ENCODE results near the gene ARHGEF9. TPM values are rescaled to one million over a fixed set of nuclear protein-coding genes. Genes with fewer than 3 reads are reported as not detected.

ARHGEF9 gene
- total and polyA plus RNA-seq, 2 of the 8 experiments (the other 6 are each of a cell fraction or from before 2014, with no cell fraction given): 28.7 to 31.8 TPM

- TF ChIP-seq KDM4A (IDR thresholded peaks at IDR 0.05; ENCODE audit: low read depth, low read length, severe bottlenecking) (no peak), RAD21 (IDR thresholded peaks at IDR 0.05 in 1 of 2, conservative IDR thresholded peaks at IDR 0.05 in 1 of 2; ENCODE audit: low read depth in 2 of 2, low read length in 2 of 2) (0 out of 4 replicates have a peak, but pooled peaks of 1 of the 2 experiments have one; percentile 5), SRF (IDR thresholded peaks at IDR 0.05; ENCODE audit: low read depth, low read length) (no peak), TBP (IDR thresholded peaks at IDR 0.05; ENCODE audit: low read depth, low read length) (0 out of 2 replicates have a peak, but pooled peaks have one; percentile 40), POLR2A (IDR thresholded peaks at IDR 0.05; ENCODE audit: control extremely low read depth in 1 of 2, low read depth in 2 of 2, low read length in 2 of 2) (peak in 1 of 2 experiments; percentile 60; a peak in 1 of 3 replicates), TCF12 (IDR thresholded peaks at IDR 0.05; ENCODE audit: low read depth, low read length) (no peak), CTBP2 (IDR thresholded peaks at IDR 0.05; ENCODE audit: borderline replicate concordance, insufficient read depth, insufficient read length, low read length) (peak; percentile 3), EP300 (IDR thresholded peaks at IDR 0.05; ENCODE audit: borderline replicate concordance in 1 of 2, low read depth in 2 of 2, low read length in 2 of 2) (no peak), SIX5 (IDR thresholded peaks at IDR 0.05; ENCODE audit: low read depth, low read length) (no peak), SUZ12 (IDR thresholded peaks at IDR 0.05; ENCODE audit: low read length) (no peak), TAF1 (IDR thresholded peaks at IDR 0.05; ENCODE audit: low read depth, low read length) (peak; percentile 47; the same call in 1 of the 2 replicates), SIRT6 (IDR thresholded peaks at IDR 0.05; ENCODE audit: low read length) (no peak), ASH2L (IDR thresholded peaks at IDR 0.05; ENCODE audit: low read length) (peak; percentile 75), RFX5 (IDR thresholded peaks at IDR 0.05; ENCODE audit: borderline replicate concordance, low read depth, low read length) (no peak), SIN3A (conservative IDR thresholded peaks at IDR 0.05 in 1 of 2, IDR thresholded peaks at IDR 0.05 in 1 of 2; ENCODE audit: low read depth in 1 of 2, low read length in 2 of 2) (0 out of 4 replicates have a peak, but pooled peaks of 1 of the 2 experiments have one; percentile 17), PHF8 (conservative IDR thresholded peaks at IDR 0.05; ENCODE audit: low read depth, low read length) (peak; percentile 43; the same call in 1 of the 2 replicates)
Measured at GRCh38 chrX:63784902-63785707, at the start of gene ARHGEF9 (continued).
